Measurements from ENCODE around the gene PPP1CA.

- peak in 3 of 4 experiments; percentile 97 to 100 (median 98) for TF ChIP-seq CTCF (IDR thresholded peaks at IDR 0.05)
- TF ChIP-seq EP300 (IDR thresholded peaks at IDR 0.05): no peak
- TF ChIP-seq POLR2AphosphoS5 (IDR thresholded peaks at IDR 0.05): no peak
- TF ChIP-seq POLR2A (IDR thresholded peaks at IDR 0.05): no peak
Observed at GRCh38 chr11:67382276-67383136, 19.2 kb downstream of the PPP1CA start.
